ENCODE data around the gene LAMB4.

LAMB4 gene

GRCh38 chr7:108120933-108121332, 9.2 kb downstream of the LAMB4 start:
- H3K27ac ChIP-seq: no peak overlapping the region
- no peaks in the 10 kb centered on the region for H3K36me3 ChIP-seq
- H3K27me3 ChIP-seq: no peaks in the 10 kb centered on the region
- no peaks in the 10 kb centered on the region for H3K4me1 ChIP-seq (ENCODE audit: control insufficient read depth in 1 of 2, insufficient read depth in 1 of 2, low read depth in 1 of 2, low read length in 1 of 2)
- no peaks in the 10 kb centered on the region for H3K9me3 ChIP-seq
- no peak for TF ChIP-seq CTCF (IDR thresholded peaks at IDR 0.05)
- H3K4me3 ChIP-seq (ENCODE audit: low read depth in 1 of 2, low read length in 1 of 2): no peak overlapping the region

- no peaks in the 10 kb centered on the region for H3K4me1 ChIP-seq (ENCODE audit: control insufficient read depth in 1 of 2, insufficient read depth in 1 of 2, low read depth in 1 of 2, low read length in 1 of 2)
- no peaks in the 10 kb centered on the region for H3K9me3 ChIP-seq
- H3K4me3 ChIP-seq (ENCODE audit: low read depth in 1 of 2, low read length in 1 of 2): no peak overlapping the region
- no peak overlapping the region for H3K27ac ChIP-seq
- H3K27me3 ChIP-seq: no peaks in the 10 kb centered on the region
- TF ChIP-seq CTCF (IDR thresholded peaks at IDR 0.05): no peak
- H3K36me3 ChIP-seq: no peaks in the 10 kb centered on the region
Measured at GRCh38 chr7:108120196-108120595, 10.0 kb downstream of the LAMB4 start.

- Histone ChIP-seq H3K27me3 (no peaks in the 10 kb centered on the region), H3K4me3 (ENCODE audit: low read depth in 1 of 2, low read length in 1 of 2) (no peak overlapping the region), H3K27ac (no peak overlapping the region), H3K4me1 (ENCODE audit: control insufficient read depth in 1 of 2, insufficient read depth in 1 of 2, low read depth in 1 of 2, low read length in 1 of 2) (no peaks in the 10 kb centered on the region), H3K36me3 (no peaks in the 10 kb centered on the region), H3K9me3 (no peaks in the 10 kb centered on the region)
- TF ChIP-seq CTCF (IDR thresholded peaks at IDR 0.05): no peak
Measured at GRCh38 chr7:108118959-108119358, 11.2 kb downstream of the LAMB4 start.

GRCh38 chr7:108114117-108114841, 15.9 kb downstream of the LAMB4 start:
- no peaks in the 10 kb centered on the region for H3K36me3 ChIP-seq
- H3K27me3 ChIP-seq: no peaks in the 10 kb centered on the region
- no peak overlapping the region for H3K4me3 ChIP-seq (ENCODE audit: low read depth in 1 of 2, low read length in 1 of 2)
- no peaks in the 10 kb centered on the region for H3K9me3 ChIP-seq
- H3K4me1 ChIP-seq (ENCODE audit: control insufficient read depth in 1 of 2, insufficient read depth in 1 of 2, low read depth in 1 of 2, low read length in 1 of 2): no peaks in the 10 kb centered on the region
- H3K27ac ChIP-seq: no peak overlapping the region
- peak; percentile 14 for TF ChIP-seq CTCF (IDR thresholded peaks at IDR 0.05)

GRCh38 chr7:108112683-108113082, 17.5 kb downstream of the LAMB4 start:
- no peaks in the 10 kb centered on the region for H3K36me3 ChIP-seq
- no peaks in the 10 kb centered on the region for H3K4me1 ChIP-seq (ENCODE audit: control insufficient read depth in 1 of 2, insufficient read depth in 1 of 2, low read depth in 1 of 2, low read length in 1 of 2)
- no peaks in the 10 kb centered on the region for H3K27me3 ChIP-seq

More at GRCh38 chr7:108112683-108113082, 17.5 kb downstream of the LAMB4 start:
- no peak overlapping the region for H3K27ac ChIP-seq
- H3K4me3 ChIP-seq (ENCODE audit: low read depth in 1 of 2, low read length in 1 of 2): no peak overlapping the region
- no peaks in the 10 kb centered on the region for H3K9me3 ChIP-seq
- TF ChIP-seq CTCF (IDR thresholded peaks at IDR 0.05): no peak

All from neutrophil (primary cell).